ENCODE results near the gene KLB.
"Not testable (repeated sequence)": the region's sequence is repeated elsewhere in the genome, so short reads cannot be mapped to it uniquely, and the experiment has no call there.

KLB gene

GRCh38 chr4:39427520-39428114, 20.9 kb downstream of the KLB start:
- no peak for DNase-seq

- DNase-seq, result no peak
Measured at GRCh38 chr4:39429476-39430334, 23.0 kb downstream of the KLB start.

DNA sequence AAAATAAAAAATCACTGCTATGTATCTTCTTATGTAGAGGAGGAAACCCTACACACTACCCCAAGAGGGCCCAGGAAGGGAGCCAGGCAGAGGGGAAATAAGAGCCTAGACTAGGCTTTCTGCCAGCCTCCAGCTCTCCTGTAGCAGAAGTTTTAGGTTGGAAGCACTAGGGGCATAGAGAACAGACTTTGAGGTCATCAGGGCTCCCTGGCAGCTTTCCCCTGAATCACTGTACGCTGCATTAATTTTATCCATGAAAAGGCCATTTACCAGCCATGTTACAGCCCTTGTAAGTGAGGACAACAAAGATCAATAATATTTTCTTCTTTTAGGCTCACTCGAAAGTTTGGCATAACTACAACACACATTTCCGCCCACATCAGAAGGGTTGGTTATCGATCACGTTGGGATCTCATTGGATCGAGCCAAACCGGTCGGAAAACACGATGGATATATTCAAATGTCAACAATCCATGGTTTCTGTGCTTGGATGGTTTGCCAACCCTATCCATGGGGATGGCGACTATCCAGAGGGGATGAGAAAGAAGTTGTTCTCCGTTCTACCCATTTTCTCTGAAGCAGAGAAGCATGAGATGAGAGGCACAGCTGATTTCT, 27.3 kb downstream of the KLB start:
- no peak for DNase-seq

GRCh38 chr4:39435659-39436563, 29.2 kb downstream of the KLB start:
- no peak for DNase-seq

DNA sequence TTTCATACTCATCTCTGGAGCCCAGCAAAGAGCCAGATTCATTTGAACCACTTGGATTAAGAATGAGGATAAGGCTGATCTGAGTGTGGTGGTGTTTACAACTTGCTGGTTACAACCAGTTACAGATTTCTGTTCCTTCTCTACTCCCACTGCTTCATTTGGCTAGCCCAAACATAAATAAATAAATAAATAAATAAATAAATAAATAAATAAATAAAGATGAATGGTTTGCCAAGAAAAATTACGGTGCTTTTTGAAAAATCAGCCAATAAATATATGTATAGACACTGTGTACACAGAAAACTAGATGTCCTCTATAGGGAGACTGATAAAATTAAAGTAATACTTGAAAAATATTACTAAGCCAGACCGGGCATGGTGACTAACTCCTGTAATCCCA, 34.9 kb downstream of the KLB start:
- DNase-seq, result no peak

- no peak for DNase-seq
Measured at GRCh38 chr4:39442998-39443397, 36.3 kb downstream of the KLB start.

GRCh38 chr4:39446483-39446841, 39.7 kb downstream of the KLB start:
- no peak for DNase-seq

DNA sequence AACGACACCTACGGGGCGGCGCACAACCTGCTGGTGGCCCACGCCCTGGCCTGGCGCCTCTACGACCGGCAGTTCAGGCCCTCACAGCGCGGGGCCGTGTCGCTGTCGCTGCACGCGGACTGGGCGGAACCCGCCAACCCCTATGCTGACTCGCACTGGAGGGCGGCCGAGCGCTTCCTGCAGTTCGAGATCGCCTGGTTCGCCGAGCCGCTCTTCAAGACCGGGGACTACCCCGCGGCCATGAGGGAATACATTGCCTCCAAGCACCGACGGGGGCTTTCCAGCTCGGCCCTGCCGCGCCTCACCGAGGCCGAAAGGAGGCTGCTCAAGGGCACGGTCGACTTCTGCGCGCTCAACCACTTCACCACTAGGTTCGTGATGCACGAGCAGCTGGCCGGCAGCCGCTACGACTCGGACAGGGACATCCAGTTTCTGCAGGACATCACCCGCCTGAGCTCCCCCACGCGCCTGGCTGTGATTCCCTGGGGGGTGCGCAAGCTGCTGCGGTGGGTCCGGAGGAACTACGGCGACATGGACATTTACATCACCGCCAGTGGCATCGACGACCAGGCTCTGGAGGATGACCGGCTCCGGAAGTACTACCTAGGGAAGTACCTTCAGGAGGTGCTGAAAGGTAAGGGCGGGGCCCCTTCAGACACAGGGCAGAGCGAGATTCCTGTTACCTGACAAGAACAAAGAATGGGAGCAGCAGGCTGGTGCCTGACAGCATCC, 40.3 kb downstream of the KLB start:
- no peak for DNase-seq

GRCh38 chr4:39450618-39451017, 43.9 kb downstream of the KLB start:
- DNase-seq, result no peak

GRCh38 chr4:39451423-39452023, 44.8 kb downstream of the KLB start:
- no peak for DNase-seq

GRCh38 chr4:39452153-39452859, 45.6 kb downstream of the KLB start:
- DNase-seq, result no peak

DNA sequence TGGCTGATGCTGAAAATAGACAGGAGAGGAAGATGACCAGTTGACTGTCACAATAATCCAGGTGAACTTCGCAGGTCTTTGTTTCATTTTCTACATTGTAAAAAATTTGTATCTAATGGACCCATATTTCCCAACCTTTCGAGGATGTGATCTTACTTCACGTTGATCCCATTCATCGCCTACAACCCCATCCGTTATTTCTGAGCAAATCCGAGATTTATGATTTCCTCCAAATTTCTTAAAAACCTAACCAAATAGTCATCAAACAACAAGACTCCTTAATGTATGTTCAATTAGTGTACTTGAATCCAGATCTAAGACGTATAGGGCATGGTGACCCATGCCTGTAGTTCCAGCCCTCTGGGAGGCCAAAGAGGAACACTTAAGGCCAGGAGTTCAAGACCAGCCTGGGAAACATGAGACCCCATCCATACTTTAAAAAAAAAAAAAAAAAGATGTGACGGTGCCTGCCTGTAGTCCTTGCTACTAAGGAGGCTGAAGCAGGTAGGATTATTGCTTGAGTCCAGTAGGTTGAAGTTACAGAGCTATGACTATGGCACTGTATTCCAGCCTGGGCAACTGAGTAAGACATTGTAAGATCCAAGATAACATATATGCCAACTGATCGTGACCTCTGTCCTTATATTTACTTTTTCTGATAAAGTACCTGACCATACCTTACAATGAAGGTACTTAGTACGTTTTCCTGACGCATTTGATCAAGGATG, 46.3 kb downstream of the KLB start:
- no peak for DNase-seq

- no peak for DNase-seq
Measured at GRCh38 chr4:39453738-39454137, 47.0 kb downstream of the KLB start.

GRCh38 chr4:39455486-39455885, 48.8 kb downstream of the KLB start:
- DNase-seq, result no peak

GRCh38 chr4:39456946-39457763, 50.4 kb downstream of the KLB start:
- DNase-seq, result no peak

DNA sequence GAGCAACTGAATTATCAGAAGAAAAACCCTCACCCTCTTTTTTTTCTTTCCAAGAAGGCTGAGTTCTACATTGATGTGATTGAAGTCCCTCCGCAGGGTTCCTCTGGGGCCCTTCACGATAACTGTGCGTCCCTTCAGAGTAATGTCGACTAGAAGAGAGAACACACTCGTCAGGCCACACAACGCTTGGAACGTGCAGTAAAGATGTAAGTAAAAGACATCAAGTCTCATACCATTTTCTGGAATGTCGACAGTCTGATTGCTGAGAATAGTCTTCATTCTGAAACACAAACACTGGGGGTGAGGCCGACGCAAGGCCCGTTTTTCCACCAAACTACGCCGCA, 51.4 kb downstream of the KLB start:
- not testable (repeated sequence) for DNase-seq

DNA sequence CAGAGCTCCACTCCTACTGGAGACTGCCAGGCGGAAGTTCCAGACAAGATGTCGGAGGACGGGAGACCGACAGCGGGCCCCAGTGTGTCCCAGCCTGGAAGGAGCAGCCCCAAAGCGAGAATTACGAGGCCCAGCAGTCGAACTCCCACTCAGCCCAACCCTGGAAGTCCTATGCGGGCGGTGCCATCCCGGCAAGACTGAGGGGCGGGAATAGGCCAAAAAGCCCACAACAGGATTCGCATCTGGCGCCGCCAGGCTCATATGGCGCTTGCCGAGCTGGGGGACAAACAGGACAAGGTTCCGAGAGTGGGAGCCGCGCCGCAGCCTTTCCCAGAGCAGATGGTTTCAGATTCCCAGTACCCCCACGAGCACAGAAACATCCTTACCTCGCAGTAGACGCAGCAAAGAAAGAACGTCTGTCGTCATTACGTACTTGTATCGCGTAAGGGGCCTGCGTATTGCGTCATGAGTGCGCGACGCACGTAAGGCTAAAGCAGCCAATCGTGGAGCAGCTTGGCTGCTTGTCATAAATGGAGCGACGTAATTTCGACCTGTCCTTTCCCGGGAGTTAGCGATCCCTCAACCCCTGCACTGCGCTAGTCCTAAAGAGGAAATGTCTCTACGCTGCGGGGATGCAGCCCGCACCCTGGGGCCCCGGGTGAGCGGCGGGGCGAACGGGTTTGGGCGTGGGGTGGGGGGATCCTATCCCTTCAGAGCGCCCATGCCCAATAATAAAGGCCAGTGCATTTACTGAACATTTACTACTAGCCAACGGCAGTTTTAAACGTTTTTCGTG, 52.0 kb downstream of the KLB start, which contains the start of the genes LIAS and RPL9:
TSS of gene LIAS (plus strand) at position 552 of the 796 bp plus-strand sequence. CDS start at position 614, 62 bp downstream.
TSS of gene RPL9 (minus strand) at position 418 of the 796 bp plus-strand sequence. CDS start 483 bp downstream, outside the sequence.
- peak; percentile 79 for DNase-seq

- no peak for DNase-seq
Measured at GRCh38 chr4:39464886-39465501, 58.3 kb downstream of the KLB start.

All from SIG-M5 (cell line).